ENCODE results near the gene PRSS16. TPM values are rescaled to one million over a fixed set of nuclear protein-coding genes. Genes with fewer than 3 reads are reported as not detected.

The PRSS16 gene
- total and polyA plus RNA-seq, 3 experiments from 2014 or later = 0.35 to 1.5 (median 0.55) TPM

GRCh38 chr6:27267857-27268434, 20.4 kb downstream of the PRSS16 start:
- Histone ChIP-seq H3K27me3 (ENCODE audit: insufficient read depth, low read length, poor library complexity, severe bottlenecking) (peaks cover 23% of the 10 kb centered on the region), H3K4me1 (ENCODE audit: insufficient read depth, low read length) (no peaks in the 10 kb centered on the region), H3K36me3 (ENCODE audit: insufficient read depth, low read length) (no peaks in the 10 kb centered on the region), H3K9me3 (ENCODE audit: low read length) (no peaks in the 10 kb centered on the region), H3K27ac (ENCODE audit: low read depth, low read length) (no peak overlapping the region), H3K4me3 (ENCODE audit: low read length) (no peak overlapping the region)
- Mint-ChIP-seq H3K4me1 (no peaks in the 10 kb centered on the region), H3K27me3 (peaks cover 35 to 67% of the 10 kb centered on the region in 2 donors), H3K9me3 (peaks cover 0 to 3% (median 0%) of the 10 kb centered on the region in 5 donors), H3K27ac (peak overlapping the region in 1 of 8 donors; percentile 21), H3K4me3 (no peak overlapping the region), H3K36me3 (peaks cover 0 to 4% (median 0%) of the 10 kb centered on the region in 3 donors)
- no peak for DNase-seq
- ChIA-PET POLR2A (no interaction called here), CTCF (no interaction called here)

- DNase-seq = no peak
- H3K36me3 Mint-ChIP-seq = peaks cover 0 to 4% (median 0%) of the 10 kb centered on the region in 3 donors
- Histone ChIP-seq H3K9me3 (ENCODE audit: low read length) (no peaks in the 10 kb centered on the region), H3K4me3 (ENCODE audit: low read length) (no peak overlapping the region), H3K36me3 (ENCODE audit: insufficient read depth, low read length) (no peaks in the 10 kb centered on the region), H3K27me3 (ENCODE audit: insufficient read depth, low read length, poor library complexity, severe bottlenecking) (peaks cover 22% of the 10 kb centered on the region), H3K27ac (ENCODE audit: low read depth, low read length) (no peak overlapping the region), H3K4me1 (ENCODE audit: insufficient read depth, low read length) (no peaks in the 10 kb centered on the region)
- no peak overlapping the region for H3K27ac Mint-ChIP-seq
- POLR2A ChIA-PET = no interaction called here
- peaks cover 39 to 67% of the 10 kb centered on the region in 2 donors for H3K27me3 Mint-ChIP-seq
- CTCF ChIA-PET = no interaction called here
- H3K4me3 Mint-ChIP-seq = no peak overlapping the region
- no peaks in the 10 kb centered on the region for H3K4me1 Mint-ChIP-seq
- H3K9me3 Mint-ChIP-seq = peaks cover 0 to 3% (median 0%) of the 10 kb centered on the region in 5 donors
Observed at GRCh38 chr6:27268803-27269202, 21.3 kb downstream of the PRSS16 start.

GRCh38 chr6:27273783-27274182, 26.3 kb downstream of the PRSS16 start:
- Mint-ChIP-seq H3K27ac (peak overlapping the region in 1 of 8 donors; percentile 9), H3K27me3 (peaks cover 62 to 75% of the 10 kb centered on the region in 2 donors), H3K9me3 (peaks cover 5 to 19% (median 14%) of the 10 kb centered on the region in 5 donors), H3K36me3 (no peaks in the 10 kb centered on the region), H3K4me3 (no peak overlapping the region), H3K4me1 (no peaks in the 10 kb centered on the region)
- Histone ChIP-seq H3K27me3 (ENCODE audit: insufficient read depth, low read length, poor library complexity, severe bottlenecking) (peaks cover 28% of the 10 kb centered on the region), H3K4me3 (ENCODE audit: low read length) (no peak overlapping the region), H3K9me3 (ENCODE audit: low read length) (no peaks in the 10 kb centered on the region), H3K27ac (ENCODE audit: low read depth, low read length) (no peak overlapping the region), H3K36me3 (ENCODE audit: insufficient read depth, low read length) (no peaks in the 10 kb centered on the region), H3K4me1 (ENCODE audit: insufficient read depth, low read length) (no peaks in the 10 kb centered on the region)
- DNase-seq = no peak
- POLR2A ChIA-PET = no interaction called here
- CTCF ChIA-PET = no interaction called here

- Histone ChIP-seq H3K4me1 (ENCODE audit: insufficient read depth, low read length) (no peaks in the 10 kb centered on the region), H3K27me3 (ENCODE audit: insufficient read depth, low read length, poor library complexity, severe bottlenecking) (peaks cover 43% of the 10 kb centered on the region), H3K27ac (ENCODE audit: low read depth, low read length) (no peak overlapping the region), H3K4me3 (ENCODE audit: low read length) (no peak overlapping the region), H3K36me3 (ENCODE audit: insufficient read depth, low read length) (no peaks in the 10 kb centered on the region), H3K9me3 (ENCODE audit: low read length) (no peaks in the 10 kb centered on the region)
- Mint-ChIP-seq H3K4me1 (peaks cover 2 to 8% (median 6%) of the 10 kb centered on the region in 3 donors), H3K36me3 (no peaks in the 10 kb centered on the region), H3K27me3 (peaks cover 66 to 82% of the 10 kb centered on the region in 2 donors), H3K4me3 (no peak overlapping the region), H3K27ac (peak overlapping the region in 1 of 8 donors; percentile 36), H3K9me3 (peaks cover 8 to 30% (median 22%) of the 10 kb centered on the region in 5 donors)
- DNase-seq = no peak
- CTCF ChIA-PET = no interaction called here
- POLR2A ChIA-PET = no interaction called here
Observed at GRCh38 chr6:27275025-27275956, 27.8 kb downstream of the PRSS16 start.

- Mint-ChIP-seq H3K9me3 (peaks cover 34 to 63% (median 54%) of the 10 kb centered on the region in 5 donors), H3K27ac (peak overlapping the region in 2 of 8 donors; percentile 70 to 86), H3K4me3 (peak overlapping the region in 3 of 7 donors; percentile 45 to 57 (median 54)), H3K4me1 (peaks cover 2 to 8% (median 8%) of the 10 kb centered on the region in 3 donors), H3K36me3 (peaks cover 1 to 5% (median 1%) of the 10 kb centered on the region in 3 donors), H3K27me3 (peaks cover 86 to 93% of the 10 kb centered on the region in 2 donors)
- Histone ChIP-seq H3K9me3 (ENCODE audit: low read length) (peaks cover 10% of the 10 kb centered on the region), H3K27me3 (ENCODE audit: insufficient read depth, low read length, poor library complexity, severe bottlenecking) (peaks cover 71% of the 10 kb centered on the region), H3K4me3 (ENCODE audit: low read length) (no peak overlapping the region), H3K36me3 (ENCODE audit: insufficient read depth, low read length) (no peaks in the 10 kb centered on the region), H3K4me1 (ENCODE audit: insufficient read depth, low read length) (no peaks in the 10 kb centered on the region), H3K27ac (ENCODE audit: low read depth, low read length) (peak overlapping the region; percentile 28)
- no peak for DNase-seq
- ChIA-PET CTCF (no interaction called here), POLR2A (interaction anchor here (0.7 kb wide), 1 partner anchor 42 kb away, joined by 4 read pairs; no protein-coding TSS in a partner anchor)
Observed at GRCh38 chr6:27279513-27280063, 32.1 kb downstream of the PRSS16 start.

- Mint-ChIP-seq H3K4me1 (peaks cover 2 to 8% (median 8%) of the 10 kb centered on the region in 3 donors), H3K36me3 (peaks cover 1 to 9% (median 1%) of the 10 kb centered on the region in 3 donors), H3K27ac (peak overlapping the region in 4 of 8 donors; percentile 55 to 86 (median 68)), H3K9me3 (peaks cover 38 to 68% (median 59%) of the 10 kb centered on the region in 5 donors), H3K4me3 (peak overlapping the region in 4 of 7 donors; percentile 27 to 57 (median 50)), H3K27me3 (peaks cover 86 to 93% of the 10 kb centered on the region in 2 donors)
- Histone ChIP-seq H3K4me1 (ENCODE audit: insufficient read depth, low read length) (no peaks in the 10 kb centered on the region), H3K4me3 (ENCODE audit: low read length) (no peak overlapping the region), H3K27me3 (ENCODE audit: insufficient read depth, low read length, poor library complexity, severe bottlenecking) (peaks cover 74% of the 10 kb centered on the region), H3K27ac (ENCODE audit: low read depth, low read length) (peak overlapping the region; percentile 28), H3K36me3 (ENCODE audit: insufficient read depth, low read length) (no peaks in the 10 kb centered on the region), H3K9me3 (ENCODE audit: low read length) (peaks cover 10% of the 10 kb centered on the region)
- CTCF ChIA-PET = no interaction called here
- DNase-seq = no peak
- POLR2A ChIA-PET = no interaction called here
Observed at GRCh38 chr6:27280064-27280539, 32.6 kb downstream of the PRSS16 start.

GRCh38 chr6:27280540-27281000, 33.1 kb downstream of the PRSS16 start:
- Histone ChIP-seq H3K27ac (ENCODE audit: low read depth, low read length) (peak overlapping the region; percentile 0), H3K9me3 (ENCODE audit: low read length) (peaks cover 10% of the 10 kb centered on the region), H3K27me3 (ENCODE audit: insufficient read depth, low read length, poor library complexity, severe bottlenecking) (peaks cover 77% of the 10 kb centered on the region), H3K4me3 (ENCODE audit: low read length) (no peak overlapping the region), H3K36me3 (ENCODE audit: insufficient read depth, low read length) (no peaks in the 10 kb centered on the region), H3K4me1 (ENCODE audit: insufficient read depth, low read length) (no peaks in the 10 kb centered on the region)
- H3K27ac Mint-ChIP-seq = peak overlapping the region in 2 of 8 donors; percentile 65 to 66
- H3K9me3 Mint-ChIP-seq = peaks cover 38 to 71% (median 64%) of the 10 kb centered on the region in 5 donors
- peaks cover 2 to 8% (median 8%) of the 10 kb centered on the region in 3 donors for H3K4me1 Mint-ChIP-seq
- peaks cover 87 to 93% of the 10 kb centered on the region in 2 donors for H3K27me3 Mint-ChIP-seq
- ChIA-PET CTCF (no interaction called here), POLR2A (no interaction called here)
- H3K36me3 Mint-ChIP-seq = peaks cover 1 to 12% (median 1%) of the 10 kb centered on the region in 3 donors
- peak overlapping the region in 1 of 7 donors; percentile 16 for H3K4me3 Mint-ChIP-seq
- DNase-seq = no peak
